Inflammatory macrophage treated with lipopolysaccharide for 4 hours (primary cell): Measurements from ENCODE around the gene SCP2D1.
A peak's percentile ranks its signal among the peaks of the same experiment; 100 is the strongest.

Experiments
- DNase-seq: peaks from one replicate; pipeline ENCODE4 v3.0.0-alpha.2; 2020

SCP2D1 gene

GRCh38 chr20:18815194-18815942 is 1.8 kb downstream of the SCP2D1 start:
- no peak for DNase-seq

- DNase-seq = no peak
Measured at GRCh38 chr20:18822832-18823231, 9.2 kb downstream of the SCP2D1 start.

- DNase-seq = peak; percentile 77
Measured at GRCh38 chr20:18831830-18832499, 18.4 kb downstream of the SCP2D1 start.

GRCh38 chr20:18832546-18833200 is 19.1 kb downstream of the SCP2D1 start:
- no peak for DNase-seq

- DNase-seq = peak; percentile 23
Measured at GRCh38 chr20:18835466-18836256, 22.1 kb downstream of the SCP2D1 start.

GRCh38 chr20:18837718-18838117 is 24.1 kb downstream of the SCP2D1 start:
- no peak for DNase-seq

- no peak for DNase-seq
Measured at GRCh38 chr20:18839507-18840247, 26.1 kb downstream of the SCP2D1 start.

GRCh38 chr20:18840248-18840645 is 26.7 kb downstream of the SCP2D1 start:
- DNase-seq = no peak

- DNase-seq = no peak
Measured at GRCh38 chr20:18845017-18845416, 31.4 kb downstream of the SCP2D1 start.

GRCh38 chr20:18847226-18847755 is 33.7 kb downstream of the SCP2D1 start:
- no peak for DNase-seq

GRCh38 chr20:18849131-18849530 is 35.5 kb downstream of the SCP2D1 start:
- no peak for DNase-seq

GRCh38 chr20:18851629-18852028 is 38.0 kb downstream of the SCP2D1 start:
- DNase-seq = no peak

- DNase-seq = no peak
Measured at GRCh38 chr20:18852318-18852717, 38.7 kb downstream of the SCP2D1 start.

- DNase-seq = no peak
Measured at GRCh38 chr20:18853216-18853615, 39.6 kb downstream of the SCP2D1 start.

- DNase-seq = no peak
Measured at GRCh38 chr20:18853946-18854646, 40.5 kb downstream of the SCP2D1 start.

GRCh38 chr20:18855882-18856281 is 42.3 kb downstream of the SCP2D1 start:
- no peak for DNase-seq

- no peak for DNase-seq
Measured at GRCh38 chr20:18856873-18857272, 43.3 kb downstream of the SCP2D1 start.

- DNase-seq = peak; percentile 1
Measured at GRCh38 chr20:18857640-18858039, 44.1 kb downstream of the SCP2D1 start.

- no peak for DNase-seq
Measured at GRCh38 chr20:18858816-18859215, 45.2 kb downstream of the SCP2D1 start.
